ENCODE measurements around the gene FSD2.
"Not testable (repeated sequence)": the region's sequence is repeated elsewhere in the genome, so short reads cannot be mapped to it uniquely, and the experiment has no call there.

Gene FSD2

GRCh38 chr15:82709081-82709420 is 96.8 kb downstream of the FSD2 start:
- no peak overlapping the region for H3K27ac ChIP-seq (replicated peaks; ENCODE audit: low read length)
- WGBS, 2 donors (ENCODE audit: extremely low coverage in 2 of 2, insufficient read length in 2 of 2, insufficient replicate concordance in 1 of 2): no CpG with 5 or more reads among the region's 15 CpGs

GRCh38 chr15:82705856-82706255 is 100.0 kb downstream of the FSD2 start:
- not testable (repeated sequence) for H3K36me3 ChIP-seq (replicated peaks in 1 of 2; ENCODE audit: control insufficient read depth in 2 of 2, insufficient read depth in 2 of 2, low read length in 2 of 2); H3K18ac ChIP-seq (ENCODE audit: low read length); H2AK5ac ChIP-seq (ENCODE audit: low read depth, low read length); H3K14ac ChIP-seq (ENCODE audit: low read length); H3K9me3 ChIP-seq (replicated peaks in 1 of 2; ENCODE audit: control insufficient read depth in 2 of 2, insufficient read depth in 1 of 2, low read depth in 1 of 2, low read length in 2 of 2); H3K79me1 ChIP-seq (ENCODE audit: low read depth, low read length); H3K4me3 ChIP-seq (ENCODE audit: low read length in 2 of 2); H2BK5ac ChIP-seq (ENCODE audit: low read length); H2BK12ac ChIP-seq (ENCODE audit: low read length); H4K8ac ChIP-seq (ENCODE audit: low read depth, low read length); H2BK15ac ChIP-seq (ENCODE audit: low read length); H2AFZ ChIP-seq (ENCODE audit: low read length); H3K27ac ChIP-seq (replicated peaks; ENCODE audit: low read length); H3K4me2 ChIP-seq (ENCODE audit: insufficient read depth, low read length, poor library complexity, severe bottlenecking); H3K4ac ChIP-seq (ENCODE audit: low read length); H2BK120ac ChIP-seq (ENCODE audit: low read depth, low read length); H3K4me1 ChIP-seq (ENCODE audit: control insufficient read depth in 2 of 2, insufficient read depth in 1 of 2, low read depth in 1 of 2, low read length in 2 of 2); H3K23ac ChIP-seq (ENCODE audit: low read depth, low read length, poor library complexity); H4K91ac ChIP-seq (ENCODE audit: low read depth, low read length, poor library complexity); DNase-seq (ENCODE audit: low spot score); H3K9ac ChIP-seq (ENCODE audit: low read depth, low read length, poor library complexity)
- peaks cover 0 to 11% (median 0%) of the 10 kb centered on the region in 3 experiments for H3K27me3 ChIP-seq (ENCODE audit: control insufficient read depth in 3 of 3, insufficient read depth in 3 of 3, low read depth in 1 of 3, low read length in 3 of 3)
- WGBS, 2 donors (ENCODE audit: extremely low coverage in 2 of 2, insufficient read length in 2 of 2, insufficient replicate concordance in 1 of 2): no CpG with 5 or more reads among the region's 8 CpGs

More at GRCh38 chr15:82709081-82709420, 96.8 kb downstream of the FSD2 start:
- no peak overlapping the region for H4K91ac ChIP-seq (ENCODE audit: low read depth, low read length, poor library complexity)
- no peaks in the 10 kb centered on the region for H3K36me3 ChIP-seq (replicated peaks in 1 of 2; ENCODE audit: control insufficient read depth in 2 of 2, insufficient read depth in 2 of 2, low read length in 2 of 2)
- no peak overlapping the region for H2BK12ac ChIP-seq (ENCODE audit: low read length)
- peak overlapping the region; percentile 100 for H3K4me2 ChIP-seq (ENCODE audit: insufficient read depth, low read length, poor library complexity, severe bottlenecking)
- H3K27me3 ChIP-seq (ENCODE audit: control insufficient read depth in 3 of 3, insufficient read depth in 3 of 3, low read depth in 1 of 3, low read length in 3 of 3): peaks cover 0 to 13% (median 4%) of the 10 kb centered on the region in 3 experiments
- H2BK15ac ChIP-seq (ENCODE audit: low read length): no peak overlapping the region
- no peak overlapping the region for H3K23ac ChIP-seq (ENCODE audit: low read depth, low read length, poor library complexity)
- H3K4me1 ChIP-seq (ENCODE audit: control insufficient read depth in 2 of 2, insufficient read depth in 1 of 2, low read depth in 1 of 2, low read length in 2 of 2): peaks cover 12% of the 10 kb centered on the region in 2 donors
- peak overlapping the region; percentile 100 for H2AFZ ChIP-seq (ENCODE audit: low read length)
- H2BK5ac ChIP-seq (ENCODE audit: low read length): no peak overlapping the region
- H3K4me3 ChIP-seq (ENCODE audit: low read length in 2 of 2): peak overlapping the region; percentile 63 to 64
- H3K18ac ChIP-seq (ENCODE audit: low read length): peak overlapping the region; percentile 70
- H2AK5ac ChIP-seq (ENCODE audit: low read depth, low read length): no peak overlapping the region
- no peaks in the 10 kb centered on the region for H3K9me3 ChIP-seq (replicated peaks in 1 of 2; ENCODE audit: control insufficient read depth in 2 of 2, insufficient read depth in 1 of 2, low read depth in 1 of 2, low read length in 2 of 2)
- H4K8ac ChIP-seq (ENCODE audit: low read depth, low read length): no peak overlapping the region
- H3K79me1 ChIP-seq (ENCODE audit: low read depth, low read length): no peaks in the 10 kb centered on the region
- H3K14ac ChIP-seq (ENCODE audit: low read length): peak overlapping the region; percentile 27
- no peak for DNase-seq (ENCODE audit: low spot score)
- H3K9ac ChIP-seq (ENCODE audit: low read depth, low read length, poor library complexity): no peak overlapping the region
- no peak overlapping the region for H3K4ac ChIP-seq (ENCODE audit: low read length)
- no peak overlapping the region for H2BK120ac ChIP-seq (ENCODE audit: low read depth, low read length)
